Endodermal cell (in vitro differentiated cells): ENCODE results near the gene RNF144A. TPM values are rescaled to one million over a fixed set of nuclear protein-coding genes. Genes with fewer than 3 reads are reported as not detected.
A peak's percentile ranks its signal among the peaks of the same experiment; 100 is the strongest.

Experiments
- DNase-seq: peaks from one replicate; pipeline ENCODE4 v3.0.0-alpha.2; 2017
- H3K27ac ChIP-seq: 2 replicates; pipeline ENCODE4 v1.5.1; 2013; ENCODE audit warnings: mild to moderate bottlenecking, low read depth, low read length, moderate library complexity
- H3K27me3 ChIP-seq: 2 replicates; pipeline ENCODE4 v1.6.1; 2013; ENCODE audit warnings: mild to moderate bottlenecking, low read length, moderate library complexity; ENCODE audit not compliant: insufficient read depth, control insufficient read depth, poor library complexity, severe bottlenecking
- H3K36me3 ChIP-seq: 2 replicates; pipeline ENCODE4 v1.7.0; 2013; ENCODE audit warnings: mild to moderate bottlenecking, low read length, moderate library complexity; ENCODE audit not compliant: control insufficient read depth, insufficient read depth
- H3K4me1 ChIP-seq: one replicate; pipeline ENCODE4 v1.7.0; 2013; ENCODE audit warnings: low read length; ENCODE audit not compliant: control insufficient read depth, insufficient read depth
- H3K4me3 ChIP-seq: 2 replicates; pipeline ENCODE4 v1.5.1; 2013; ENCODE audit warnings: mild to moderate bottlenecking, low read length, moderate library complexity
- H3K9ac ChIP-seq: 2 replicates; pipeline ENCODE4 v1.6.1; 2013; ENCODE audit warnings: mild to moderate bottlenecking, low read length, moderate library complexity; ENCODE audit not compliant: poor library complexity, severe bottlenecking; ENCODE audit errors: extremely low read depth
- H3K9me3 ChIP-seq: 2 replicates; pipeline ENCODE4 v1.6.1; 2013; ENCODE audit warnings: mild to moderate bottlenecking, low read length, moderate library complexity; ENCODE audit not compliant: control insufficient read depth
- H3K27ac Mint-ChIP-seq: 2 replicates; pipeline ENCODE4 v1.8.0; 2020; ENCODE audit warnings: mixed read lengths
- H3K27me3 Mint-ChIP-seq: 2 replicates; pipeline ENCODE4 v1.8.0; 2021; ENCODE audit warnings: mild to moderate bottlenecking, mixed read lengths; ENCODE audit not compliant: insufficient read depth
- H3K36me3 Mint-ChIP-seq: 2 replicates; pipeline ENCODE4 v1.8.0; 2020; ENCODE audit warnings: low read depth, mixed read lengths
- H3K4me1 Mint-ChIP-seq: 2 replicates; pipeline ENCODE4 v1.8.0; 2020; ENCODE audit warnings: mixed read lengths
- H3K4me3 Mint-ChIP-seq: 2 replicates; pipeline ENCODE4 v1.8.0; 2020; ENCODE audit warnings: mild to moderate bottlenecking, moderate library complexity, mixed read lengths
- H3K9me3 Mint-ChIP-seq: 2 replicates; pipeline ENCODE4 v1.8.0; 2020; ENCODE audit warnings: mild to moderate bottlenecking, mixed read lengths
- WGBS, 2 experiments: methylation state at CpG; one replicate each; pipeline versions ENCODE4 v1.1.5 to v1.1.7; 2013; ENCODE audit warnings: missing lambda C conversion rate in 2 of 2, mixed read lengths in 1 of 2; ENCODE audit not compliant: insufficient coverage in 1 of 2, insufficient read length in 1 of 2; 5-methylcytosine and 5-hydroxymethylcytosine counted together
- total RNA-seq, 2 donors: library from RNA; stranded (reverse); fragmentation: NEBNext Ultra II Directional in 1 of 2; extraction: Animal tissue kit (Norgen Biotek cat#: 25700) in 1 of 2; gene quantifications; 2 replicates in 1 of 2; 3 replicates in 1 of 2; pipeline ENCODE4 v1.2.1, GENCODE V29; 2021
- TF ChIP-seq, protein P1 (sequence below): fragments of 200-600 bp; sonication (generic); conservative IDR thresholded peaks from 2 replicates; pipeline ENCODE4 v1.5.0; 2021; ENCODE audit warnings: antibody characterized with exemption, mild to moderate bottlenecking

Gene RNF144A
- total RNA-seq, 2 donors from 2014 or later = 12.4 to 26.0 TPM

DNA sequence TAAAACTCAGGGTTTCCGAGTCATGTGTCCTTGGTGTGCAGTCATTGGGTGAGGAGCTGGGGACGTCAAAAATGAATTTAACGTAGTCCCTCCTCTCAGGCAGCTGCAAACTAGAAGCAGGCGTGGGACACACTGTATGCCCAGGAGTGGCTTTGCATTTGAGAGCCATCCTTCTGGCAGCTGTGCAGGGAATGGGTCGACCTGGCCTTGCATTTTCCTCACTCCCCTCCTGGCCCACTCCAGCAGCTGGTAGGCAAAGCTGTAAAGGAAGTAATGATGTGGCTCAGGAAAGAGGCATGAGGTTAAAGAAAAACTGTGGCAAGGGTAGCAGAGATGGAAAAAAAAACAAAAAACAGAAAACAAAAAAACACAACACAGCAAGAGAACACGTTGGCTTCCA is 46.5 kb downstream of the RNF144A start:
- Mint-ChIP-seq H3K27ac (no peak overlapping the region), H3K9me3 (peaks cover 3% of the 10 kb centered on the region), H3K4me3 (no peak overlapping the region), H3K4me1 (peaks cover 13% of the 10 kb centered on the region), H3K36me3 (peaks cover 3% of the 10 kb centered on the region), H3K27me3 (no peaks in the 10 kb centered on the region)
- TF ChIP-seq, protein P1, sequence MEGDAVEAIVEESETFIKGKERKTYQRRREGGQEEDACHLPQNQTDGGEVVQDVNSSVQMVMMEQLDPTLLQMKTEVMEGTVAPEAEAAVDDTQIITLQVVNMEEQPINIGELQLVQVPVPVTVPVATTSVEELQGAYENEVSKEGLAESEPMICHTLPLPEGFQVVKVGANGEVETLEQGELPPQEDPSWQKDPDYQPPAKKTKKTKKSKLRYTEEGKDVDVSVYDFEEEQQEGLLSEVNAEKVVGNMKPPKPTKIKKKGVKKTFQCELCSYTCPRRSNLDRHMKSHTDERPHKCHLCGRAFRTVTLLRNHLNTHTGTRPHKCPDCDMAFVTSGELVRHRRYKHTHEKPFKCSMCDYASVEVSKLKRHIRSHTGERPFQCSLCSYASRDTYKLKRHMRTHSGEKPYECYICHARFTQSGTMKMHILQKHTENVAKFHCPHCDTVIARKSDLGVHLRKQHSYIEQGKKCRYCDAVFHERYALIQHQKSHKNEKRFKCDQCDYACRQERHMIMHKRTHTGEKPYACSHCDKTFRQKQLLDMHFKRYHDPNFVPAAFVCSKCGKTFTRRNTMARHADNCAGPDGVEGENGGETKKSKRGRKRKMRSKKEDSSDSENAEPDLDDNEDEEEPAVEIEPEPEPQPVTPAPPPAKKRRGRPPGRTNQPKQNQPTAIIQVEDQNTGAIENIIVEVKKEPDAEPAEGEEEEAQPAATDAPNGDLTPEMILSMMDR = no peak
- Histone ChIP-seq H3K36me3 (no peaks in the 10 kb centered on the region), H3K9me3 (no peaks in the 10 kb centered on the region), H3K9ac (no peak overlapping the region), H3K27ac (no peak overlapping the region), H3K4me1 (no peaks in the 10 kb centered on the region), H3K4me3 (no peak overlapping the region), H3K27me3 (no peaks in the 10 kb centered on the region)
- WGBS, 2 experiments = 89 to 96% methylated on average over 3 to 6 of the region's 6 CpGs
- no peak for DNase-seq

DNA sequence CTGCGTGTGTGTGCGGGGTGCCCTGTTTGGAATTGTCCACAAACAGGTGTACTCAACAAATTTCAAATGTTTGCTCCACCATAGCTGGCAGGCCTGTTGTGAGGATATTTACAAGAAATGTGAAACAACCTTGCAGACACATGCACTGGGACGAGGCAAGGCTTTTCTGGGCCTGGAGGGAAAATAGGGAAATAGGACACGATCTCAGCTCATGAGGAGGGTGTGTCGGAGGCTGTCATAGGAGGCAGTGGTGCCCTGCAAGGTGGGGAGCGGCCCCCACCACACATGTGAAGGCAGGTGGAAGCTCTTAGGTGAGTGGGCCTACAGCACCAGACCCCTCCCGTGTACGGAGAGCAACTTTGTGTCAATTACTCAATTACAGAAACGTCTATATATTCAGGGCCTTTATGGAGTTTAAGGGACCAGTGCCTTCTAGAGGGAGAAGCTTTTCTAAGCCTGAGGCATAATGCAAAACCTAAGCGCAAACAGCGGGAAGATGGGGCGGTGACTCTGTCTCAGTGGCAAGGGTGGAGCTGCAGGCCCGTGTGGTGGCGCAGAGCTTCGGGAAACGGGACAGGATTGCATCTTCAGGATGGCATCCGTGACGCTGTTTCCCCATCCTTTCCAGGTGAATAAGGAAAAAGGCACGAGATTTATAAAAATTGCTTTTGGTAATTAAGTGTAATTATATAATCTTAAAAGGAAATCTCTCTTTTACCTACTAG is 48.0 kb downstream of the RNF144A start:
- Mint-ChIP-seq H3K27ac (no peak overlapping the region), H3K4me1 (peaks cover 12% of the 10 kb centered on the region), H3K36me3 (peaks cover 6% of the 10 kb centered on the region), H3K27me3 (no peaks in the 10 kb centered on the region), H3K9me3 (peaks cover 3% of the 10 kb centered on the region), H3K4me3 (no peak overlapping the region)
- H3K9ac ChIP-seq = no peak overlapping the region
- WGBS, 2 experiments = 93% methylated on average over 7 to 19 of the region's 19 CpGs
- TF ChIP-seq, protein P1 = no peak
- no peaks in the 10 kb centered on the region for H3K36me3 ChIP-seq
- no peaks in the 10 kb centered on the region for H3K4me1 ChIP-seq
- H3K27ac ChIP-seq = no peak overlapping the region
- no peak overlapping the region for H3K4me3 ChIP-seq
- no peaks in the 10 kb centered on the region for H3K9me3 ChIP-seq
- DNase-seq = peak; percentile 36
- no peaks in the 10 kb centered on the region for H3K27me3 ChIP-seq

DNA sequence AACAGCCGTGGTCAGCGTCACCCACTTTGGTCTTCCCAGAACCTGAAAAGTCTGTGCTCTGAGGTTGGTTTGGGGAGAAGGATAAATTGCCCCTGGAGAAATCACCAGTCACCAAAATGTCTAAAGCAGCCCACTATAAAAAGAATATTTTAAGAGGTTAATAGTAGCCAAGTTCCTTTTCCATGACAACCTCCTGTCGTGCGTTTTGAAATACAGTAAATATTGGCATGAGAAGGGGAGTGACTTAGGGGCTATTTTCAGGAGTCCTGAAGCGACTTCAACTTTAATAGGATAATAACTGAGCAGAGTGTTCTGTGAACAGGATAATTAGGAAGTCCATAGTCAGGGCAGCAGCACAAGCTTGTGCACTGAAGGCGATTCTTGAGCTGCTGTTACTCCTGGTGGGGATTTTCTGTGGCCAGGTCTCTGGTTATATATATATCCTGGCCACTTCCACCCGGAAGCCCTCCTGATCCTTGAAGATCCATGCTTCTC is 49.3 kb downstream of the RNF144A start:
- no peak overlapping the region for H3K27ac ChIP-seq
- peak; percentile 5 for DNase-seq
- no peak overlapping the region for H3K4me3 Mint-ChIP-seq
- TF ChIP-seq, protein P1 = no peak
- H3K9me3 Mint-ChIP-seq = peaks cover 3% of the 10 kb centered on the region
- no peak overlapping the region for H3K9ac ChIP-seq
- peaks cover under 1% of the 10 kb centered on the region for H3K4me1 Mint-ChIP-seq
- no peak overlapping the region for H3K27ac Mint-ChIP-seq
- H3K27me3 ChIP-seq = no peaks in the 10 kb centered on the region
- H3K9me3 ChIP-seq = no peaks in the 10 kb centered on the region
- no peak overlapping the region for H3K4me3 ChIP-seq
- H3K36me3 ChIP-seq = no peaks in the 10 kb centered on the region
- 95 to 97% methylated on average over 4 to 7 of the region's 7 CpGs for WGBS, 2 experiments
- peaks cover 11% of the 10 kb centered on the region for H3K36me3 Mint-ChIP-seq
- no peaks in the 10 kb centered on the region for H3K4me1 ChIP-seq
- H3K27me3 Mint-ChIP-seq = no peaks in the 10 kb centered on the region
